Heart right ventricle (tissue), 16 donors: Measurements from ENCODE around the gene PRPSAP2. TPM values are rescaled to one million over a fixed set of nuclear protein-coding genes. Genes with fewer than 3 reads are reported as not detected.
"Not testable (repeated sequence)": the region's sequence is repeated elsewhere in the genome, so short reads cannot be mapped to it uniquely, and the experiment has no call there.

Experiments used
- ATAC-seq, 8 donors: fragments of 200-7000 bp; cut with Tn5 transposase; one replicate each; pipeline ENCODE4 v1.9.1; 2020; ENCODE audit warnings: mild to moderate bottlenecking in 8 of 8, moderate library complexity in 8 of 8, moderate number of reproducible peaks in 1 of 8
- DNase-seq, 2 donors: peaks; one replicate each; pipeline ENCODE4 v3.0.0-alpha.2; 2020
- H3K27ac ChIP-seq, 10 donors: fragments of 200-600 bp; sonication (generic) in 2 of 10; one replicate each; pipeline versions ENCODE4 v1.5.0 to v1.8.0; 2020 to 2022; ENCODE audit warnings: mild to moderate bottlenecking in 3 of 10
- H3K27me3 ChIP-seq, 7 donors: fragments of 200-600 bp; one replicate each; pipeline ENCODE4 v1.8.0; 2021 to 2022; ENCODE audit warnings: mild to moderate bottlenecking in 2 of 7
- H3K36me3 ChIP-seq, 9 donors: fragments of 200-600 bp; sonication (generic) in 1 of 9; one replicate each; pipeline versions ENCODE4 v1.5.0 to v1.8.0; 2020 to 2022; ENCODE audit warnings: mild to moderate bottlenecking in 2 of 9
- H3K4me1 ChIP-seq, 9 donors: fragments of 200-600 bp; sonication (generic) in 1 of 9; one replicate each; pipeline versions ENCODE4 v1.5.0 to v1.8.0; 2020 to 2022; ENCODE audit warnings: mild to moderate bottlenecking in 4 of 9
- H3K4me3 ChIP-seq, 10 donors: fragments of 200-600 bp; sonication (generic) in 2 of 10; one replicate each; pipeline versions ENCODE4 v1.5.0 to v1.8.0; 2020 to 2022; ENCODE audit warnings: mild to moderate bottlenecking in 7 of 10, moderate library complexity in 2 of 10
- H3K9me3 ChIP-seq, 11 donors: fragments of 200-600 bp in 10 of 11; sonication (generic) in 2 of 11; one replicate each; pipeline versions ENCODE4 v1.5.0 to v1.8.0; 2013 to 2022; ENCODE audit warnings: mild to moderate bottlenecking in 2 of 11, control low read depth in 1 of 11, moderate library complexity in 1 of 11
- WGBS, 2 donors: extraction: QIAGEN DNeasy Blood & Tissue Kit; methylation state at CpG; one replicate each; pipeline ENCODE4 v1.1.7; 2013; ENCODE audit warnings: inconsistent platforms in 1 of 2; 5-methylcytosine and 5-hydroxymethylcytosine counted together
- intact Hi-C, 10 donors: fragments of 100-400 bp; cut with DNase I; formaldehyde crosslinking; loops; one replicate each; pipeline versions ENCODE4 v1.11.1 to v1.14.2; 2022
- long read RNA-seq, 3 donors: library from polyadenylated mRNA; unstranded; transcript quantifications; one replicate each; pipeline ENCODE4 v2.0.0, GENCODE V29; 2020 to 2021
- polyA plus RNA-seq, 2 donors: library from polyadenylated mRNA; stranded (reverse); fragments of 200-250 nt; gene quantifications; one replicate each; pipeline ENCODE4 v1.2.3, GENCODE V29; 2013
- total RNA-seq, 10 donors: library from RNA; stranded (reverse); fragmentation: NEBNext Ultra II Directional in 3 of 10; extraction: Animal tissue kit (Norgen Biotek cat#: 25700) in 3 of 10; gene quantifications; one replicate each; pipeline versions ENCODE4 v1.2.1 to v1.2.4, GENCODE V29; 2021 to 2023
- TF ChIP-seq, protein P1 (sequence below), 9 donors: fragments of 200-600 bp; sonication (generic) in 2 of 9; IDR thresholded peaks; one replicate each; pipeline versions ENCODE4 v1.5.0 to v1.8.0; 2021 to 2022; ENCODE audit warnings: antibody characterized with exemption in 9 of 9, mild to moderate bottlenecking in 5 of 9, moderate library complexity in 1 of 9
- donor health status: Arrhythmogenic right ventricular cardiomyopathy.
- donor health status: ischemic (EF 13 %, LVEDD 7.1; RV severe dilation, severe dysfunction).
- donor health status: healthy with polysubstance abuse.
- donor health status: DM: no; HTN: yes; CAD: no.
- donor health status: DM: no; HTN: no; CAD: no.
- donor health status: ischemic (EF 25% LVEDD 6.9; RV normal size, moderate dysfunction).
- donor health status: ischemic (EF 25% LVEDD 5.7; RV mildly dilated, moderate dysfunction).
- donor health status: healthy.
- donor health status: DM: yes; HTN: yes; CAD: no.
- donor health status: Ischemic cardiomyopathy.
- donor health status: ischemic (EF 35%, LVEDD 5.7; RV mildly dilated, moderate dysfunction).
- donor health status: nonischemic (EF 11% LVEDD 7.7; RV severe dilation, severe dysfunction).
- donor health status: DM: yes; HTN: yes; CAD: no.
- donor health status: PGD.
- donor health status: ischemic (EF 29% LVEDD 5.4; RV normal size, mild dysfunction).
- donor health status: nonischemic (EF 23%, LVEDD 6.1; RV moderate dilation, normal function).

PRPSAP2 gene, protein sequence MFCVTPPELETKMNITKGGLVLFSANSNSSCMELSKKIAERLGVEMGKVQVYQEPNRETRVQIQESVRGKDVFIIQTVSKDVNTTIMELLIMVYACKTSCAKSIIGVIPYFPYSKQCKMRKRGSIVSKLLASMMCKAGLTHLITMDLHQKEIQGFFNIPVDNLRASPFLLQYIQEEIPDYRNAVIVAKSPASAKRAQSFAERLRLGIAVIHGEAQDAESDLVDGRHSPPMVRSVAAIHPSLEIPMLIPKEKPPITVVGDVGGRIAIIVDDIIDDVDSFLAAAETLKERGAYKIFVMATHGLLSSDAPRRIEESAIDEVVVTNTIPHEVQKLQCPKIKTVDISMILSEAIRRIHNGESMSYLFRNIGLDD
- 10 to 100 TPM; 12.8 to 23.2 (median 16.2) TPM for total RNA-seq
- polyA plus RNA-seq: 10 to 100 TPM; 17.9 to 22.3 TPM
- long read RNA-seq, donor 1, partial matches to known transcripts: 1 of 18 reads
- long read RNA-seq, donor 1, other reads (novel, unspliced or antisense): 12 of 18 reads
- long read RNA-seq, donor 2, transcript PRPSAP2-201 (12 exons, 1,910 nt): major isoform, 8 of 16 reads
- long read RNA-seq, donor 2, partial matches to known transcripts: 0 of 16 reads
- long read RNA-seq, donor 2, other reads (novel, unspliced or antisense): 8 of 16 reads
- long read RNA-seq, donor 3, transcript PRPSAP2-201 (12 exons, 1,910 nt): major isoform, 19 of 35 reads
- long read RNA-seq, donor 3, partial matches to known transcripts: 2 of 35 reads
- long read RNA-seq, donor 3, other reads (novel, unspliced or antisense): 14 of 35 reads

DNA sequence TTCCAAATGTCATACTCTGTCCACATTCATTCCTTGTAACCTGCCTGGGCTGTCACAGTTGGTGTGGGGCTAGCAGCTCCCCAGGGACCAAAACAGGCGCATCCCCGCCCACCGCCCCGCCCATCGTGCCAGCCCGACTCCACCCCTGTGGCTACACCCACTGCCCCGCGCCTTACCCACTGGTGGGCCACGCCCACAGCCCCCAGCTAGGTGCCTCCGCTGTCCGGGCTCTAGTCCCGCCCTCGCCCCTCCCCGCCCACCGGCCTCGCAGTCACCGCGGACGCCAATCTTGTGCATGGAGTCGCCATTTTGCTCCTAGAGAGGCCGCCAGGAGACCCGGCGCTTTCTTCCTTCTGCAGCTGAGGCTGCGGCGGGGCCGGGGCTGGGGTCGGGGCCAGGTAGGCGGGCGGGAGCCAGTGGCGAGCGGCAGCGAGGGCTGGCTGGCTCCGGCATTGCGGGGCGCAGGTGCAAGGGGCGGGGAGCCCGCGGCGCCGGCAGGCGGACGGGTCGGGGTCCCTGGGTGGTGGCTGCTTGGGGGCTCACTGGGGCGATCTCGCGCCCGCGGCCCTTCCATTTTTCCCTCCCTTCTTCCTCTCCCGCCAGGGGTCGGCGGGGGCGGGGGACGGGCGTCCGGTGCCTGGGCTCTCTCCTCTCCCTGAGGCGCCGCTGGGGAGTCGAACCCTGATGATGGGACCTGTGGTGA, at the start of gene PRPSAP2:
PRPSAP2 (plus strand) TSS at position 268 of the 703 bp plus-strand sequence. CDS start 7,703 bp downstream, outside the sequence.
- ATAC-seq (peak; percentile 92 to 97 (median 96)), DNase-seq (peak; percentile 95)
- H3K4me3 ChIP-seq: peak within 1 kb of the TSS; percentile 79 to 99 (median 96)
- peaks cover 0 to 50% (median 30%) of the 10 kb centered on the region in 9 donors for H3K4me1 ChIP-seq
- TF ChIP-seq, protein P1, sequence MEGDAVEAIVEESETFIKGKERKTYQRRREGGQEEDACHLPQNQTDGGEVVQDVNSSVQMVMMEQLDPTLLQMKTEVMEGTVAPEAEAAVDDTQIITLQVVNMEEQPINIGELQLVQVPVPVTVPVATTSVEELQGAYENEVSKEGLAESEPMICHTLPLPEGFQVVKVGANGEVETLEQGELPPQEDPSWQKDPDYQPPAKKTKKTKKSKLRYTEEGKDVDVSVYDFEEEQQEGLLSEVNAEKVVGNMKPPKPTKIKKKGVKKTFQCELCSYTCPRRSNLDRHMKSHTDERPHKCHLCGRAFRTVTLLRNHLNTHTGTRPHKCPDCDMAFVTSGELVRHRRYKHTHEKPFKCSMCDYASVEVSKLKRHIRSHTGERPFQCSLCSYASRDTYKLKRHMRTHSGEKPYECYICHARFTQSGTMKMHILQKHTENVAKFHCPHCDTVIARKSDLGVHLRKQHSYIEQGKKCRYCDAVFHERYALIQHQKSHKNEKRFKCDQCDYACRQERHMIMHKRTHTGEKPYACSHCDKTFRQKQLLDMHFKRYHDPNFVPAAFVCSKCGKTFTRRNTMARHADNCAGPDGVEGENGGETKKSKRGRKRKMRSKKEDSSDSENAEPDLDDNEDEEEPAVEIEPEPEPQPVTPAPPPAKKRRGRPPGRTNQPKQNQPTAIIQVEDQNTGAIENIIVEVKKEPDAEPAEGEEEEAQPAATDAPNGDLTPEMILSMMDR (IDR thresholded peaks at IDR 0.05): no peak
- H3K9me3 ChIP-seq: no peaks in the 10 kb centered on the region
- WGBS, 2 donors: 1% methylated on average over 44 to 57 of the region's 58 CpGs
- intact Hi-C loops: loop anchor here in 1 of 10 donors (2.0 kb wide), 1 partner anchor 63 kb away; no protein-coding TSS in a partner anchor
- peak within 1 kb of the TSS; percentile 92 to 97 (median 96) for H3K27ac ChIP-seq
- H3K36me3 ChIP-seq: no peaks in the 10 kb centered on the region
- no peaks in the 10 kb centered on the region for H3K27me3 ChIP-seq

DNA sequence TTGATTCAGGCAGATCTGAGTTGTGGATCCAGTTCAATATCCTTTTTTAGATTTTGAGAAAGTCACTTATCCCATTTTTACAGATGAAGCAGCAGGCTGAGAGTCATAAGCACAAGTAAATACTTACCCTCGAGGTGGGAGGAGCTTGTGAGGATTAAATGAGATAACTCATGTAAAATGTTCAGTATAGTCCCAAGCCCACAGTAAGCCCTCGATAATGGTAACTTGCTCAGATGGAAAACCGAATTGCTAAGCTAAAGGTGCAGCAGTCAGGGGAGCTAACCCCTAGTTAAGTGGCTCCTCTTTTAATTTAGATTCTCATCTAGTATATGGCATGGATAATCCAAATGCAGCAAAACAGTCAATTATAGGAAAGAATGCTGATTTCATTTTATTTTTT, 42.0 kb upstream of the PRPSAP2 start:
- H3K4me1 ChIP-seq, DNase-seq, H3K27me3 ChIP-seq, H3K27ac ChIP-seq, H3K9me3 ChIP-seq, ATAC-seq, H3K4me3 ChIP-seq, intact Hi-C loops, H3K36me3 ChIP-seq: not testable (repeated sequence)
- WGBS, 2 donors: 54% methylated on average over 3 of the region's 3 CpGs

DNA sequence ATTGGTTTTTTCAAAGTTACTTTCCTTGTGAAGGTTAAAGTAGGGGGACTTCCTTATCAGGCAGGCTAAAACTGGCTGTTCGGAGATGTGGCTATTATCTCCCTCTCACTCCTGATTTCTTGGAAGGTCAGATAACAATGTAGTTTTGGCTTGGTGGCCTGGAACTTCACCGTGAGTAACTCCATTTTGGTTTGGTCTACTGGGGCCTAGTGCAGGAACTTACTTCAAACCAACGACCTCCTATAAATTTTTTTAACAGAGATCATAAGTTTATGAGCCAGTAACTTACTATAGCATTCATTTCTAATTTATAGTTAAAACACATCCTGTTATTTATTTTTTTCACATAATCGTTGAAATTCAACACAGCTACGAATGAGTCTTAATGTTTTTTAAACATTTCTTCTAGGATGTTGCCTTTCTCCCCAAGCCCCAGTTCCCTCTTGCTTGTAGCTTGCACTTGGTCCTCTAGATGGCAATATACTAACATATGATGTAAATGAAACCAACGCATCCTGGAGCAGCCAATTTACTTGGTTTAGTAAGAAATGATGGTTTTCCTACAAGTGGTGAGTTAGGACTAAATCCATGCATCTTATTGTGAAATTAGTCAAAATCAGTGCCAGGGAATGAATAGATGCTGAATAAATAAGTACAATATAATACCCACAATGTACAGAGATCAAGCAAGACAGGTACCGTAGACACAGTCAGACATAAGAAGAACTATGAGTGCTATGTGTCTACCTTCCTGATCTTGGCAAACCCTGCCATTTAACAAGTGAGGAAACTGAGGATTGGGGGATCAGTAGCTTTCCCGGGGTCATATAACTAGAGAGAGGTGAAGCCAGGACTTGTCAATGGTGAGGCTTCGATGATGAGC, 41.2 kb upstream of the PRPSAP2 start:
- intact Hi-C loops, H3K36me3 ChIP-seq, H3K4me1 ChIP-seq, H3K27me3 ChIP-seq, H3K4me3 ChIP-seq, H3K9me3 ChIP-seq, H3K27ac ChIP-seq: not testable (repeated sequence)
- TF ChIP-seq, protein P1 (IDR thresholded peaks at IDR 0.05): peak in 8 of 9 donors; percentile 32 to 78 (median 72)
- DNase-seq (peak in 1 of 2 donors; percentile 38), ATAC-seq (peak in 5 of 8 donors; percentile 55 to 75 (median 72))
- 40 to 48% methylated on average over 8 to 9 of the region's 9 CpGs for WGBS, 2 donors

DNA sequence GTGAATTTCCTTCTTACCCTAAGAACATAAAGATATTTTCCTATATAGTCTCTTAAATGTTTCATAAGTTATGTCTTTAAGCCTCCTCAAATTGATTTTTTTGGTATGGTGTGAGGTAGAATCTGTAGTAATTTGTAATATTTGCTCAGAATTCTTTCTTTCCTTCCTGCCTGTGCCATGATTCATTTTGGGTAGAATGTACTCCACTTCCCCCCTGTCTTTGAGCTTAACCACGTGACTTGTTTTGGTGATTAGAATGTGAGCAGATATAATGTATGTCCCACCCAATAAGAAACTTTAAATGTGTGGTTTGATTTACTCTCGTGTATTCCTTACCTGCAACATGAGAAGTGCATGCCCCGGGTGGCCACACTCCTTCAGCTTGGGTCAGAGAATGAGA, 36.5 kb upstream of the PRPSAP2 start:
- 37 to 73% methylated on average over 1 of the region's 3 CpGs for WGBS, 2 donors
- H3K4me1 ChIP-seq, H3K4me3 ChIP-seq, H3K36me3 ChIP-seq, intact Hi-C loops, H3K27ac ChIP-seq, H3K9me3 ChIP-seq, H3K27me3 ChIP-seq, DNase-seq, ATAC-seq: not testable (repeated sequence)

DNA sequence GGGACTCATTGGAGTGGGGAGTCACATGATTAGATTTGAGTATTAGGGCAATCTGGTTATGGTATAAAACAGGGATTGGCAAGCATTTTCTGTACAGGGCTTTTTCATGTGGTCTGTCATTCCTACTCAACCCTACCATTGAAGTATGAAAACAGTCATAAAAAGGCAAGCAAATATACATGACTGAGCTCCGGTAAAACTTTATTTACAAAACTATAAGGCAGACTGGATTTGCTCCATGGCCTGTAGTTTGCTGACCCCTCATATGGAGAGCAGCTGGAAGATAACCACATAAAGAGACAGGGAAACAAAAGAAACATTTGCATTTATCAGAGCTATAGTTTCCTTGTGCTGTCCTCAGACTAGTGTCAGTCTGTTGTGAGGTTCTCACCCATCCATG, 30.3 kb upstream of the PRPSAP2 start:
- H3K36me3 ChIP-seq, DNase-seq, intact Hi-C loops, ATAC-seq, H3K4me3 ChIP-seq, H3K4me1 ChIP-seq, H3K27ac ChIP-seq, H3K9me3 ChIP-seq, H3K27me3 ChIP-seq: not testable (repeated sequence)
- no CpG with 5 or more reads among the region's 1 CpG for WGBS, 2 donors
